A673 (cell line): ENCODE measurements around the gene KCNJ10. TPM values are rescaled to one million over a fixed set of nuclear protein-coding genes. Genes with fewer than 3 reads are reported as not detected.

ENCODE experiments used
- BruUV-seq: library from RNA; stranded (reverse); fragments of 400-500 nt; replicated peaks from 2 replicates; lab custom pipeline; 2021; lab: Mats Ljungman, UMichigan
- CTCF ChIA-PET: fragments of 300-600 bp; sonication (Branson Sonifier 250); formaldehyde crosslinking; loops from one replicate; lab custom pipeline; 2022; ENCODE audit warnings: antibody characterized with exemption; lab: Charles Lee
- POLR2A ChIA-PET: fragments of 300-600 bp; sonication (Branson Sonifier 250); formaldehyde crosslinking; loops from one replicate; lab custom pipeline; 2022; ENCODE audit warnings: antibody characterized with exemption; ENCODE audit not compliant: low non-redundant PET; lab: Charles Lee
- DNase-seq: peaks from one replicate; pipeline ENCODE4 v3.0.0-alpha.2; 2015; ENCODE audit warnings: low spot score
- H3K27ac ChIP-seq: fragments of 200-600 bp; sonication (generic); 2 replicates; pipeline ENCODE4 v1.5.1; 2016; ENCODE audit warnings: mixed run types, low read depth, mild to moderate bottlenecking, mixed read lengths, antibody characterized with exemption, low read length; ENCODE audit not compliant: poor library complexity, severe bottlenecking
- H3K27me3 ChIP-seq: fragments of 200-600 bp; sonication (generic); replicated peaks from 2 replicates; pipeline ENCODE4 v1.6.1; 2017; ENCODE audit warnings: mixed run types, low read depth, mild to moderate bottlenecking, mixed read lengths, antibody characterized with exemption, low read length; ENCODE audit not compliant: insufficient read depth, poor library complexity
- H3K36me3 ChIP-seq: fragments of 200-600 bp; sonication (generic); 2 replicates; pipeline ENCODE4 v1.6.1; 2016; ENCODE audit warnings: mixed run types, mild to moderate bottlenecking, mixed read lengths, antibody characterized with exemption, low read length; ENCODE audit not compliant: insufficient read depth, poor library complexity, severe bottlenecking
- H3K4me1 ChIP-seq: fragments of 200-600 bp; sonication (generic); 2 replicates; pipeline ENCODE4 v1.6.1; 2017; ENCODE audit warnings: mixed run types, mild to moderate bottlenecking, mixed read lengths, antibody characterized with exemption, low read length; ENCODE audit not compliant: insufficient read depth, poor library complexity, severe bottlenecking
- H3K4me3 ChIP-seq: fragments of 200-600 bp; sonication (generic); 2 replicates; pipeline ENCODE4 v1.5.1; 2016; ENCODE audit warnings: low read depth, mixed run types, mild to moderate bottlenecking, mixed read lengths, low read length; ENCODE audit not compliant: poor library complexity, severe bottlenecking
- H3K9me3 ChIP-seq: fragments of 200-600 bp; sonication (generic); 2 replicates; pipeline ENCODE4 v1.6.1; 2016; ENCODE audit warnings: mixed run types, low read depth, mild to moderate bottlenecking, mixed read lengths, antibody characterized with exemption, low read length; ENCODE audit not compliant: poor library complexity, severe bottlenecking
- CTCF ChIP-seq: fragments of 300-800, 200-600 bp; sonication (generic); conservative IDR thresholded peaks from 2 replicates; pipeline ENCODE4 v1.5.1; 2017; ENCODE audit warnings: low read depth, mild to moderate bottlenecking, antibody characterized with exemption, low read length, moderate library complexity, mixed read lengths
- EZH2 ChIP-seq: fragments of 200-600 bp; sonication (generic); IDR thresholded peaks from 2 replicates; pipeline ENCODE4 v1.6.1; 2017; ENCODE audit warnings: borderline replicate concordance, low read depth, mild to moderate bottlenecking, mixed read lengths, antibody characterized with exemption, low read length; ENCODE audit not compliant: poor library complexity, severe bottlenecking
- intact Hi-C: fragments of 100-400 bp; cut with micrococcal nuclease; formaldehyde crosslinking; loops from one replicate; pipeline ENCODE4 v1.10.0; 2022; ENCODE audit not compliant: unreplicated experiment
- total RNA-seq: library from RNA; stranded (reverse); gene quantifications from 2 replicates; pipeline ENCODE4 v1.2.3, GENCODE V29; 2021

KCNJ10 gene
- total RNA-seq, 1 experiment from 2014 or later = not detected

DNA sequence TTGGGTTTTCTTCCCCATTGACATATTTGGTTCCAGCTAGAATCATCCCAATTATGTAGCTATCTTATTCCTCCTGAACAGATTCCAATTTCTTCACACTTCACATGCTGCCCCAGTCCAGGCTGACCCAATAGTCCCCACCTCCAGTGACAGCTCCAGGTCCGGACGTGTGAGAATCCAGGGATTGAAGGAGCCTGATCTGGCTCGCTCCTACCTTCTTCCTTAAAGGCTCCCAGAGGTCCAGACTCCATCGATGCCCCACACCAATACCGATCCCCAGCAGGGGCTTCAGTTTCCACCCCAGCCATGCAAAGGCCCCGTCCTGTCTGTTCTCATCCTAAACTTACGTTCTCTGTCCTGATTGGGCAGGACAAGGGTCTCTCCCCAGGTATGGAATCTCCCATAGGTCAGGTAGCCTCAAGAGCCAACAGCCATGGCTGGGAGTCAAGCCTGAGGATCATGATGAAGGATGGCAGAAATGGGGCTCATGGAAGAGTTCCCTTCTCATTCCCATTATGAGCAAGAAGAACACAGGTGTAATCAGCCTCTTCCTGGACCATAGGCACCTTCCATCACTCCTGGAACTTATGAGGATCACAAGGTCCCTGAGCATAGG, 95.5 kb downstream of the KCNJ10 start:
- intact Hi-C loops = no loop called here
- Histone ChIP-seq H3K27me3 (peaks cover 56% of the 10 kb centered on the region), H3K36me3 (no peaks in the 10 kb centered on the region), H3K4me3 (no peak overlapping the region), H3K27ac (no peak overlapping the region), H3K4me1 (no peaks in the 10 kb centered on the region), H3K9me3 (no peaks in the 10 kb centered on the region)
- no peak for TF ChIP-seq EZH2
- no peak for TF ChIP-seq CTCF
- BruUV-seq = no TSS peak
- DNase-seq = no peak
- ChIA-PET CTCF (no interaction called here), POLR2A (no interaction called here)

- intact Hi-C loops = no loop called here
These were observed 96.5 kb downstream of the KCNJ10 start for GRCh38 chr1:159973350-159973940.

DNA sequence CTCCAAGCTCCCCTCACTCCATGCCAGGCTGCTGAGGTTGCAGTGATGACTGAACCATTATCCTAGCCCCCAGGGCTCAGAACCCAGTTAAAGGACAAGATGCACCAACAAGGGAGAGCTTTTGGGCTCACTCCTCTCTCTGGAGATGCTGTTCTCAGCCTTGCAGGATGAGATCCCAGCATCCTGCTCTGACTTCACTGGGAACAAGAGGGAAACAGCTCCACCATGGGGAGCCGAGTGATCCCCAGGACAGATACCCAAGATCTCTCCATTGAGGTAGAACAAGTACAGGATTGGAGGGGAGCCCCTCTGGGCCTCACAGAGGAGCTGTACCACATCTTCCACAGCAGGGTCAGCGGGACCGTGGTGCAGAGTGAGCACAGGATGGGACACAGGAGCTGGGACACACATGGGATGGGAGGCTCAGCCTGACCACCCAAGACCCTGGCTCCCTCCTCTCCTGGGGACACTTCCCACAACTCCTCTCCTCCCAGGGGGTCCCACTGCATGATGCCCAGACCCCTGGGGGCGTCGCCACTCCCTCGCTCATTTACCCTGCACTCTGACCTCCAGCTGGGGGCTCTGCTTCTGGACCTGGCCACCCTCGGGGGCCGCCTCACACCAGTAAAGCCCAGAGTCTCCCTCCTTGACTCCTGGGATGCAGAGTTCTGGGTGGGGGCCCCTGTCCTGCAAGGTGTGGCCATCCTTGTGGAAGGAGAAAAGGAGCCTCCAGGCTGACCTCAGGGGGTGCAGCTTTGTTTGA, 97.3 kb downstream of the KCNJ10 start:
- intact Hi-C loops = no loop called here
- BruUV-seq = no TSS peak
- TF ChIP-seq EZH2 (no peak), CTCF (no peak)

More at GRCh38 chr1:159973350-159973940, 96.5 kb downstream of the KCNJ10 start:
- TF ChIP-seq EZH2 (no peak), CTCF (no peak)
- Histone ChIP-seq H3K9me3 (no peaks in the 10 kb centered on the region), H3K36me3 (no peaks in the 10 kb centered on the region), H3K4me1 (no peaks in the 10 kb centered on the region), H3K27ac (no peak overlapping the region), H3K27me3 (peaks cover 48% of the 10 kb centered on the region), H3K4me3 (no peak overlapping the region)
- CTCF ChIA-PET = no interaction called here
- POLR2A ChIA-PET = no interaction called here
- BruUV-seq = no TSS peak
- no peak for DNase-seq

More for the DNA sequence above, 97.3 kb downstream of the KCNJ10 start:
- Histone ChIP-seq H3K4me3 (no peak overlapping the region), H3K36me3 (no peaks in the 10 kb centered on the region), H3K4me1 (no peaks in the 10 kb centered on the region), H3K27ac (no peak overlapping the region), H3K9me3 (no peaks in the 10 kb centered on the region), H3K27me3 (peaks cover 48% of the 10 kb centered on the region)
- ChIA-PET CTCF (interaction anchor here (0.8 kb wide), 1 partner anchor 35 kb away, joined by 4 read pairs; no protein-coding TSS in a partner anchor), POLR2A (no interaction called here)
- DNase-seq = no peak
